GM19043 (cell line): ENCODE results near the gene SMARCB1.
A peak's percentile ranks its signal among the peaks of the same experiment; 100 is the strongest.

Source experiments
- ATAC-seq: cut with Tn5 transposase; IDR thresholded peaks from one replicate; pipeline ENCODE4 v1.9.1; 2021; ENCODE audit warnings: low read depth; ENCODE audit not compliant: unreplicated experiment

The SMARCB1 gene

GRCh38 chr22:23786752-23787599, at the start of gene SMARCB1:
TSS of gene SMARCB1 (plus strand) at chr22:23786966. CDS start at chr22:23787170, 204 bp downstream.
- ATAC-seq = no peak

GRCh38 chr22:23737696-23738095, 49.1 kb upstream of the SMARCB1 start:
- ATAC-seq = no peak

GRCh38 chr22:23742505-23743264, 44.1 kb upstream of the SMARCB1 start:
- ATAC-seq = no peak

GRCh38 chr22:23743303-23743705, 43.5 kb upstream of the SMARCB1 start:
- no peak for ATAC-seq

GRCh38 chr22:23744001-23744400, 42.8 kb upstream of the SMARCB1 start:
- ATAC-seq = no peak

- no peak for ATAC-seq
Measured at GRCh38 chr22:23744485-23744884, 42.3 kb upstream of the SMARCB1 start.

GRCh38 chr22:23745791-23746190, 41.0 kb upstream of the SMARCB1 start:
- ATAC-seq = no peak

- no peak for ATAC-seq
Measured at GRCh38 chr22:23749841-23750301, 36.9 kb upstream of the SMARCB1 start.

- no peak for ATAC-seq
Measured at GRCh38 chr22:23750367-23750713, 36.4 kb upstream of the SMARCB1 start.

- ATAC-seq = peak; percentile 75
Measured at GRCh38 chr22:23750714-23751440, 35.9 kb upstream of the SMARCB1 start, which contains the start of gene ZNF70. TSS of gene ZNF70 (minus strand) at chr22:23751112. CDS start at chr22:23745140, 5,972 bp downstream.

GRCh38 chr22:23751441-23751996, 35.2 kb upstream of the SMARCB1 start:
- no peak for ATAC-seq

- peak; percentile 44 for ATAC-seq
Measured at GRCh38 chr22:23752090-23752691, 34.6 kb upstream of the SMARCB1 start.

- ATAC-seq = peak; percentile 13
Measured at GRCh38 chr22:23752750-23753149, 34.0 kb upstream of the SMARCB1 start.

- ATAC-seq = no peak
Measured at GRCh38 chr22:23753385-23753784, 33.4 kb upstream of the SMARCB1 start.

- ATAC-seq = no peak
Measured at GRCh38 chr22:23754220-23754919, 32.4 kb upstream of the SMARCB1 start, which contains the start of gene VPREB3. TSS of gene VPREB3 (minus strand) at chr22:23754425. CDS start at chr22:23754363, 62 bp downstream.

- ATAC-seq = no peak
Measured at GRCh38 chr22:23754980-23755636, 31.7 kb upstream of the SMARCB1 start.

- ATAC-seq = no peak
Measured at GRCh38 chr22:23755711-23756110, 31.1 kb upstream of the SMARCB1 start.

GRCh38 chr22:23756891-23757290, 29.9 kb upstream of the SMARCB1 start:
- ATAC-seq = no peak

- ATAC-seq = no peak
Measured at GRCh38 chr22:23759566-23759965, 27.2 kb upstream of the SMARCB1 start.
